HepG2 (cell line): ENCODE data around the gene MVP. TPM values are rescaled to one million over a fixed set of nuclear protein-coding genes. Genes with fewer than 3 reads are reported as not detected.

Source experiments
- BRF2 ChIP-seq: sonication (generic); formaldehyde crosslinking; IDR thresholded peaks from 2 replicates; pipeline ENCODE4 v1.8.1; 2022; ENCODE audit warnings: mild to moderate bottlenecking, missing genetic modification reagents
- CCDC6 ChIP-seq: sonication (generic); formaldehyde crosslinking; IDR thresholded peaks from 2 replicates; pipeline ENCODE4 v1.8.1; 2022; ENCODE audit warnings: mild to moderate bottlenecking, missing genetic modification reagents, moderate library complexity
- EHMT2 ChIP-seq: fragments of 200-600 bp; sonication (generic); IDR thresholded peaks from 2 replicates; pipeline ENCODE4 v1.7.0; 2017; ENCODE audit warnings: antibody characterized with exemption, low read depth, low read length, borderline replicate concordance
- HINFP ChIP-seq: sonication (generic); formaldehyde crosslinking; IDR thresholded peaks from 2 replicates; pipeline ENCODE4 v1.4.0; 2020; ENCODE audit warnings: low read depth, mild to moderate bottlenecking, missing genetic modification reagents
- ISL2 ChIP-seq: sonication (generic); formaldehyde crosslinking; IDR thresholded peaks from 2 replicates; pipeline ENCODE4 v1.5.0; 2020; ENCODE audit warnings: missing genetic modification reagents
- PBX3 ChIP-seq: sonication (generic); formaldehyde crosslinking; IDR thresholded peaks from 2 replicates; pipeline ENCODE4 v1.8.1; 2023; ENCODE audit warnings: missing genetic modification reagents, inconsistent platforms, borderline replicate concordance
- RBM39 ChIP-seq: fragments of 200-400 bp; formaldehyde crosslinking; IDR thresholded peaks from one replicate; pipeline ENCODE4 v1.6.1; 2018; ENCODE audit warnings: antibody characterized with exemption, mild to moderate bottlenecking, low read depth, low read length; ENCODE audit not compliant: poor library complexity, severe bottlenecking
- SP1 ChIP-seq, 2 experiments: fragments of 450-650 bp in 1 of 2; sonication (generic) in 1 of 2; formaldehyde crosslinking in 1 of 2; IDR thresholded peaks; 2 replicates each; pipeline versions ENCODE4 v1.4.0 to v1.6.1; 2016 to 2020; ENCODE audit warnings: missing genetic modification reagents in 1 of 2
- ZBTB7A ChIP-seq: sonication (generic); formaldehyde crosslinking; IDR thresholded peaks from 2 replicates; pipeline ENCODE4 v1.8.0; 2022; ENCODE audit warnings: mild to moderate bottlenecking, missing genetic modification reagents
- ZGPAT ChIP-seq: IDR thresholded peaks from 2 replicates; pipeline ENCODE4 v1.6.1; 2016; ENCODE audit warnings: mild to moderate bottlenecking
- ZNF143 ChIP-seq: sonication (generic); formaldehyde crosslinking; IDR thresholded peaks from 2 replicates; pipeline ENCODE4 v1.4.0; 2020; ENCODE audit warnings: missing genetic modification reagents
- ZNF333 ChIP-seq: sonication (generic); formaldehyde crosslinking; IDR thresholded peaks from 2 replicates; pipeline ENCODE4 v1.4.0; 2020; ENCODE audit warnings: mild to moderate bottlenecking, missing genetic modification reagents, borderline replicate concordance
- ZNF441 ChIP-seq: sonication (generic); formaldehyde crosslinking; IDR thresholded peaks from 2 replicates; pipeline ENCODE4 v1.7.0; 2021; ENCODE audit warnings: missing genetic modification reagents, borderline replicate concordance
- ZNF775 ChIP-seq: sonication (generic); formaldehyde crosslinking; IDR thresholded peaks from 2 replicates; pipeline ENCODE4 v1.4.0; 2020; ENCODE audit warnings: missing genetic modification reagents, mild to moderate bottlenecking, moderate library complexity, borderline replicate concordance
- polyA plus RNA-seq, 8 experiments: library from polyadenylated mRNA; depleted of rRNA in 3 of 8; stranded (reverse) in 7 of 8; unstranded in 1 of 8; fragments of >200 nt; fragmentation: Illumina TruSeq in 4 of 8; extraction: Trizol in 4 of 8; gene quantifications; 2 replicates each; pipeline versions ENCODE4 v1.2.1 to v1.2.3, GENCODE V29; 2011 to 2016; ENCODE audit warnings: low read depth in 4 of 8, missing spikeins in 1 of 8, mixed read lengths in 1 of 8; ENCODE audit not compliant: insufficient read depth in 1 of 8
- total RNA-seq, 5 experiments: library from RNA; depleted of rRNA; stranded (reverse); fragments of >200 nt; fragmentation: Illumina TruSeq; extraction: Trizol; gene quantifications; 2 replicates each; pipeline ENCODE4 v1.2.3, GENCODE V29; 2016; ENCODE audit warnings: low read depth in 1 of 5
- TF ChIP-seq, protein P1 (sequence below): sonication (generic); formaldehyde crosslinking; IDR thresholded peaks from 2 replicates; pipeline ENCODE4 v1.8.0; 2022; ENCODE audit warnings: missing genetic modification reagents, low read depth, mild to moderate bottlenecking, borderline replicate concordance
- TF ChIP-seq, protein P2 (sequence below): sonication (generic); formaldehyde crosslinking; IDR thresholded peaks from 2 replicates; pipeline ENCODE4 v1.5.0; 2020; ENCODE audit warnings: missing genetic modification reagents
- TF ChIP-seq, protein P3 (sequence below): sonication (generic); formaldehyde crosslinking; conservative IDR thresholded peaks from 2 replicates; pipeline ENCODE4 v1.8.0; 2022; ENCODE audit warnings: mild to moderate bottlenecking, moderate library complexity, missing genetic modification reagents

The MVP gene
- total and polyA plus RNA-seq, 2 of the 13 experiments (the other 11 are each of a cell fraction or from before 2014, with no cell fraction given) = 22.9 to 43.5 TPM

DNA sequence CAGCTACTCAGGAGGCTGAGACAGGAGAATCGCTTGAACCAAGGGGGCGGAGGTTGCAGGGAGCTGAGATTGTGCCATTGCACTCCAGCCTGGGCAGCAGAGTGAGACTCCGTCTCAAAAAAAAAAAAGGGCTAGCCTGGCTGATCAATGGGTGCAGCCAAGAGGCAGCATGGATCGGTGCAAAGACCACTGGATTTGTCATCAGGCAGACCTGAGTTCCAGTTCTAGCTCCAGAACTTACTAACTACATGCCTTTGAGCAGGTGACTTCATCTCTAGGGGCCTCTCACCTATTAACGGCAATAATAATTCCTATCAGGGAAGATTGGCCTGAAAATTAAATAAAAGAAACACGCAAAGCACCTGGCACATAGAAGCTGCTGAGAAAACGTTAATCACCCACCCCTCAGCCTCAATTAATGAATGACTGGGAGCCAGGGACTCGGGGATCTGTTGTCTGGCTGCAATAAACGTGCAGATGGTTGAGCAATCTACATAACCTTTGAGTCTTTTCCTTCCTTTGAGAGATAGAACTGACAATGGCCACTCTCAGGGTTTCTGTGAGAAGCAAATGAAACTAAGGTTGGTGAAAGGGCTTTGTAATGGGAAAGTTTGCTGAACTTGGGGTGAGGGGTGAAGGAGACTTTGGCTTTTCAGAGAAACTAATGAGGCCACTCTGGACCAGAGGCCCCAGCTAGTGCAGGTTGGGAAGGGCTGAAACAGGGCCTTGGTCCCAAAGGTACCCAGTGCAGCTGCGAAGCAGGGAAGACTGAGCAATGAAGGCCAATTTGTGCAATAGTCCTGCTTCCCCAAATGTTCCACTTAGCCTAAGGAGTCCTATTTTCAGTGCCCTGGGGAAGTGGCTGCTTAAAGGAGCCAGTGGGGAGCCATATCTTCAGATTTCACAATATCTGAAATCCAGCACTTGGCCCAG lies 71.5 kb downstream of the MVP start (continued):
- 0 out of 2 replicates have a peak, but pooled peaks have one; percentile 47 for TF ChIP-seq ZGPAT
- TF ChIP-seq RBM39 = no peak
- TF ChIP-seq SP1 (IDR thresholded peaks at IDR 0.05) = no peak
- no peak for TF ChIP-seq SP1 (CRISPR knock-in tag; IDR thresholded peaks at IDR 0.05)
- TF ChIP-seq ZNF775 (CRISPR knock-in tag) = no peak
- no peak for TF ChIP-seq ZNF143 (CRISPR knock-in tag)
- TF ChIP-seq EHMT2 = peak; percentile 84; the same call in 1 of the 2 replicates
- TF ChIP-seq, protein P1, sequence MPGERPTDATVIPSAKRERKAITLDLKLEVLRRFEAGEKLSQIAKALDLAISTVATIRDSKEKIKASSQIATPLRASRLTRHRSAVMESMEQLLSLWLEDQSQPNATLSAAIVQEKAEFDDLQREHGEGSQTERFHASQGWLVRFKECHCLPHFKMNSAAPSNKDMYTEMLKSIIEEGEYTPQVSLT = no peak
- TF ChIP-seq ZNF333 = 0 out of 2 replicates have a peak, but pooled peaks have one; percentile 8
- TF ChIP-seq, protein P2, sequence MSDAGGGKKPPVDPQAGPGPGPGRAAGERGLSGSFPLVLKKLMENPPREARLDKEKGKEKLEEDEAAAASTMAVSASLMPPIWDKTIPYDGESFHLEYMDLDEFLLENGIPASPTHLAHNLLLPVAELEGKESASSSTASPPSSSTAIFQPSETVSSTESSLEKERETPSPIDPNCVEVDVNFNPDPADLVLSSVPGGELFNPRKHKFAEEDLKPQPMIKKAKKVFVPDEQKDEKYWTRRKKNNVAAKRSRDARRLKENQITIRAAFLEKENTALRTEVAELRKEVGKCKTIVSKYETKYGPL = no peak
- no peak for TF ChIP-seq BRF2 (CRISPR knock-in tag)
- TF ChIP-seq, protein P3, sequence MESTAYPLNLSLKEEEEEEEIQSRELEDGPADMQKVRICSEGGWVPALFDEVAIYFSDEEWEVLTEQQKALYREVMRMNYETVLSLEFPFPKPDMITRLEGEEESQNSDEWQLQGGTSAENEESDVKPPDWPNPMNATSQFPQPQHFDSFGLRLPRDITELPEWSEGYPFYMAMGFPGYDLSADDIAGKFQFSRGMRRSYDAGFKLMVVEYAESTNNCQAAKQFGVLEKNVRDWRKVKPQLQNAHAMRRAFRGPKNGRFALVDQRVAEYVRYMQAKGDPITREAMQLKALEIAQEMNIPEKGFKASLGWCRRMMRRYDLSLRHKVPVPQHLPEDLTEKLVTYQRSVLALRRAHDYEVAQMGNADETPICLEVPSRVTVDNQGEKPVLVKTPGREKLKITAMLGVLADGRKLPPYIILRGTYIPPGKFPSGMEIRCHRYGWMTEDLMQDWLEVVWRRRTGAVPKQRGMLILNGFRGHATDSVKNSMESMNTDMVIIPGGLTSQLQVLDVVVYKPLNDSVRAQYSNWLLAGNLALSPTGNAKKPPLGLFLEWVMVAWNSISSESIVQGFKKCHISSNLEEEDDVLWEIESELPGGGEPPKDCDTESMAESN (CRISPR knock-in tag) = no peak
- TF ChIP-seq ISL2 (CRISPR knock-in tag) = peak; percentile 58; the same call in 1 of the 2 replicates
- no peak for TF ChIP-seq ZBTB7A (CRISPR knock-in tag)
- TF ChIP-seq ZNF441 = no peak
- TF ChIP-seq PBX3 (CRISPR knock-in tag) = no peak
- TF ChIP-seq CCDC6 (CRISPR knock-in tag) = no peak
- TF ChIP-seq HINFP = no peak
